ENCODE results near the gene HRCT1. TPM values are rescaled to one million over a fixed set of nuclear protein-coding genes. Genes with fewer than 3 reads are reported as not detected.
"Not testable (repeated sequence)": the region's sequence is repeated elsewhere in the genome, so short reads cannot be mapped to it uniquely, and the experiment has no call there.

HRCT1 gene
- total RNA-seq, 1 donor = not detected

DNA sequence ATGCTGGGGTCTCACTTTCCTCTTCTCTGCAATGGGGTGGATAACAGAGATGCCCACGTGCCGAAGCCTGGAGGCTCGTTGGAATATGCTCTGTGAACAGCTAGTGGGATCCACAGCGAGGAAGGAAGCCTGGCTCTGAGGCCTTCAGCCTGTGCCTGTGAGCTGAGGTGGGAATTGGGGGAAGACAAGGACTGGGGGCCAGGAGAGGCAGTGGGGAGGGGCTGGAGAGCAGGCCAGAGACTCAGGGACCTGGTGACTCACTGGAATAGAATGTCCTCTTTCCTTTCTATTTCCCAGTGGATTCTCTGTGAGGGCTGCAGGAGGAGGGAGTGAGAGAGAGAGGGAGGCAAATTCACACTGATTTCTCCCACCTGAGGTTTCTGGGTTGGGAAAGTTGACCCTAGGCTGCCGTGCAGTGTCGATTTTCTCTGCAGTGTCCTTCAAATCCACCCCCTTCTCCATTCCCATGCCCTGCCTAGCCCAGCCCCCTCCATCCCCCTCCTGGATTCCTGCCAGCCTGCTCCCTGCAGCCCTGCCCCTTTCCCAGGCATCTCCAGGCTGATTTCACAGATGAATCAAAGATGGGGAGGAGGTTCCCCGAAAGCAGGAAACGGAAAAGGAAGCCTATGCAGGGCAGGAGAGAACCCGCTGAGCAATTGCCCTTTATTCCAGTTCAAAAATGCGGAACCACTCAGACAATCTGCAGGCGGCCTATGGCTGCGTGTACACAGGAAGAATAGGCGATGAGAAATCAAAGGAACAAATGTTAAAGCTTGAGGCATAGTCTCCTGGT lies 1.9 kb downstream of the HRCT1 start:
- peaks cover 46% of the 10 kb centered on the region for H3K4me1 ChIP-seq (ENCODE audit: insufficient read depth, low read length)
- no peaks in the 10 kb centered on the region for H3K9me3 ChIP-seq (ENCODE audit: low read depth, low read length)
- H3K27me3 ChIP-seq (ENCODE audit: insufficient read depth, low read length) = no peaks in the 10 kb centered on the region
- no peak overlapping the region for H3K4me3 ChIP-seq (ENCODE audit: low read length)

DNA sequence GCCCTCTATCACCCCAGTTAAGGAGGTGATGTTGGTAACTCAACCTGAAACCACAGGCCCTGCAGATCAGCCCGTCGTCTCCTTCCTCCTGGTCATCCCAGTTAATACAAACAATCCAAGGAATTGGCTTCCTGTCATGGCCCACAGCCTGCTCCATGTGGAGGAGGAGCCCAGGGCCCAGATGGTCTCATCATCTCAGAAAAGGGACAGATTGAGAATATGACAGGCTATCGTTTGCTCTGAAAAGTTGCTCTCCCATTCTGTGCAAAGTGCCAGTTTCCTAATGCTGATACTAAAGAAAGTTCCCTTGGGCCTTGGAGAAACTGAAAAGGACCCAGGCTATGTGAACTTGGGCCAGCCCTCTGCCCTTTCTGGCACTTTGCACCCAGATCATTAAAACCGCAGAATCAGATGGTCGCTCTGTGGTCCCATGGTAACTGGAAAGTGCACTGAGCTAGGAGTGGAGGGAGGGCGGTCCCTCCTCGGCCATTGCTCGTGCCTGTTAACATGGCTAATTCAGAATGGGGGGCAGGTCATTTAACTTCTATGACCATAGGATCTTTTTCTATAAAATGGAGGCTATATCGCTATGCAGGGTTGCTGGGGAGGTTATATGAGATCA lies 2.6 kb downstream of the HRCT1 start:
- H3K27me3 ChIP-seq (ENCODE audit: insufficient read depth, low read length) = no peaks in the 10 kb centered on the region
- no peaks in the 10 kb centered on the region for H3K9me3 ChIP-seq (ENCODE audit: low read depth, low read length)
- no peak overlapping the region for H3K4me3 ChIP-seq (ENCODE audit: low read length)
- H3K4me1 ChIP-seq (ENCODE audit: insufficient read depth, low read length) = peaks cover 46% of the 10 kb centered on the region

DNA sequence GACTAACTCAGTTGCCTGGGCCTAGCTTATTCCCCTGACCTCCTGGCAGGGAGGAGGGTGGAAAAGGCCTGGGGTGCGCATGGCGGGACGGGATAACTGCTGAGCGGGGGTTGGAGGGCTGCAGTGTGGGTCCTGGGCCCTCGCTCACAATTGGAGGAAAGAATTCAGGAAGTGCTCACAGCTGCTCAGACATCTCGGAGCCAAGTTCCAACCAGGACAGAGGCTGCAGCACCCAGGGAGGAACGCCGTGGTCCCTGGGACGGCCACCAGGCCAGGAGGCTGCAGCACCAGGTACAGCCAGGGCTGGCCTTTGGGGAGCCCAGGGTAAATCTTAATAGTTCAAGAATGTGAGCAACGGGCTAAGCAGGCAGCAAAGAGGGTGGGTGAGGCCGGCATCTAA lies 3.3 kb downstream of the HRCT1 start, which contains the start of gene SPAAR:
Gene SPAAR (plus strand): TSS at position 217 of the 400 bp plus-strand sequence. CDS start 974 bp downstream, outside the sequence.
- Histone ChIP-seq H3K9me3 (ENCODE audit: low read depth, low read length) (no peaks in the 10 kb centered on the region), H3K4me3 (ENCODE audit: low read length) (no peak within 1 kb of the TSS), H3K4me1 (ENCODE audit: insufficient read depth, low read length) (peaks cover 46% of the 10 kb centered on the region)

DNA sequence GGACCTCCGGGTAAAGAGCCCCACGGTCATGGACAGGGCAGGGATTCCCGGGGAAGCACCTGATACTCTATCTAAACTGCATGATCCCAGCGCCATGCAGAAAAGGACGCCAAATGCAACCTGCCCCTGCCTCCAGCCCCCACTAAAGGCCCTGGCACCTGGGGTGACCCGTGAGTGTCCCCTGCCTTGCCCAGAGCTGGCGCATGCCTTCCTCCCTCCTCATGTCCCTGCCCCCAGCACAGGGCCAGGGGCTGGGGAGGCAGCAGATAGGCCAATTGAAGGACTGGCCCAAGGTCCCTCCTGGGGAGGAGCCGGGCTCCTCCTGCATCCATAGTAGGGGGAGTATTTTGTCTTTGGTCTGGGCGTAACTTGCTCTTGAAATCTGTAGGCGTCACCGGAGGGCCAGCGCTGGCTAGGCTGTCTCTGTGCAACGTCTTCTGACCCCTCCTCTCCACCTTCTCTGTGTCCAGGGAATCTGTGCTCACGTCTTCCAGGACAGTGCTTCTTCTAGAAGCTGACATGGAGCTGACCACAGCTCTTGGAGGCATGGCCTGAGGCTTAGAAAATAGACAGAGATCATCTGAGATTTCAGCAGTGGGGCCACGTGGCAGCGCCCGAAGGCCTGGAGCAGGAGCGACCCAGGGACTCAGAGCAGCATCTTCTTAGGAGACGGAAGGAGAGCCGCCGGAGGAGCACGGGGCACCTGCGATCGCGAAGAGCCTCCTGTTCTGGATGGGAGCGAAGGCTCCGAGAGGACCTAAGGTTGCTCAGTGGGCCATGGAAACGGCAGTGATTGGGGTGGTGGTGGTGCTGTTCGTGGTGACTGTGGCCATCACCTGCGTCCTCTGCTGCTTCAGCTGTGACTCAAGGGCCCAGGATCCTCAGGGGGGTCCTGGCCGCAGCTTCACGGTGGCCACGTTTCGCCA lies 3.9 kb downstream of the HRCT1 start:
- Histone ChIP-seq H3K4me1 (ENCODE audit: insufficient read depth, low read length) (peaks cover 46% of the 10 kb centered on the region), H3K27me3 (ENCODE audit: insufficient read depth, low read length) (no peaks in the 10 kb centered on the region), H3K4me3 (ENCODE audit: low read length) (no peak overlapping the region), H3K9me3 (ENCODE audit: low read depth, low read length) (no peaks in the 10 kb centered on the region)

More for the DNA sequence above, 3.3 kb downstream of the HRCT1 start, which contains the start of gene SPAAR:
- no peaks in the 10 kb centered on the region for H3K27me3 ChIP-seq (ENCODE audit: insufficient read depth, low read length)

DNA sequence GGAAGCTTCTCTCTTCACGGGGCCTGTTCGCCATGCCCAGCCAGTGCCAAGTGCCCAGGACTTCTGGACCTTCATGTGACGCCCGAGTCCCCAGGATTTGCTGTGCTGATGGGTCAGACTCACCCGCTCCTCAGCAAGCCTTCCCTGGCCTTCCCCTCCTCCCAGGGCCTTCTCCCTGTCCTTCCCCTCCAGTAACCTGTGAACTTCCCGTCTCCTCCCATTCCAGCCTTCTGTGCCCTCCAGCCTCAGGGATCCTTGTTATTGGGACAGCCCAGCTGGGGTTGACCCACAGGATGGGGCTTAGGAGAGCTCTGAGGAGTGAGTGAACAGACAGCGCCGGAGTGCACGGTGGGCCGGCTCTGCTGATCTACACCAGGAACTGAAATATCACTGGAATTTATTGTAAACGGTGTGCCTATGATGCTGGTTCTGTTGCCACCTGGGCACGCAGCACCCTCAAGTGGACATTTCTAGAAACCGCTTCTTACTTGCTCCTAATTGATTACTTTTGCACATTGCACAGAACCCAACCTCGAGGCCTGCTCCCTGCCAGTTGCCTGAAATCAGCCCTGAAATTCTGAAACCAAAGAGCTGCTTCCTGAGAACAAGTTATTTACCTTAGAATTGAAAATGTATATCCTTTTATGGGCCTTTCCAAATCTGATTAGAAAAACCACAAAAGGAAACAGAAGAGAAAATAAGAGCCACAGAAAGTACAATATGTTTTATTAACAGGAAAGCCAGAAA lies 4.8 kb downstream of the HRCT1 start:
- Histone ChIP-seq H3K27me3 (ENCODE audit: insufficient read depth, low read length) (no peaks in the 10 kb centered on the region), H3K4me1 (ENCODE audit: insufficient read depth, low read length) (peaks cover 46% of the 10 kb centered on the region), H3K4me3 (ENCODE audit: low read length) (no peak overlapping the region), H3K9me3 (ENCODE audit: low read depth, low read length) (no peaks in the 10 kb centered on the region)

DNA sequence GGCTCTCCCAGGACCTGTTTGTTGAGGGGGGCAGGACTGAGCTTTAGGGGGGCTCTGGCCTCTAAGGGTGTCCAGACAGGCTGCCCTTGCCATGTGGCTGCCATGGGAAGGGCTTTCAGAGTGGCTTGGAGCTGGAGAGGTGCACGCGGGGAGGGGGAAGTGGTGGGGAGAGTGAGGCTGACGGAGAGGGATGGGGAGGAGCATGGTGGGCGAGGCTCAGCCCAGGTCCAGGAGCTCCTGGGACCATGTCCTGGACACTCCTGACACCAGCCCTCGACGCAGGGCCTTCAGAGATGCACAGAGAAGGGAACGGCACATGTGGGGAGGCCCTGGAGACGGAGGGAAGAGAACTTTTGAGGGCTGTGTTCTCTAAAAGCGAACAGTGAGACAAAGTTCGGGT lies 5.7 kb downstream of the HRCT1 start:
- Histone ChIP-seq H3K27me3 (ENCODE audit: insufficient read depth, low read length) (no peaks in the 10 kb centered on the region), H3K9me3 (ENCODE audit: low read depth, low read length) (no peaks in the 10 kb centered on the region), H3K4me1 (ENCODE audit: insufficient read depth, low read length) (peaks cover 46% of the 10 kb centered on the region), H3K4me3 (ENCODE audit: low read length) (no peak overlapping the region)

DNA sequence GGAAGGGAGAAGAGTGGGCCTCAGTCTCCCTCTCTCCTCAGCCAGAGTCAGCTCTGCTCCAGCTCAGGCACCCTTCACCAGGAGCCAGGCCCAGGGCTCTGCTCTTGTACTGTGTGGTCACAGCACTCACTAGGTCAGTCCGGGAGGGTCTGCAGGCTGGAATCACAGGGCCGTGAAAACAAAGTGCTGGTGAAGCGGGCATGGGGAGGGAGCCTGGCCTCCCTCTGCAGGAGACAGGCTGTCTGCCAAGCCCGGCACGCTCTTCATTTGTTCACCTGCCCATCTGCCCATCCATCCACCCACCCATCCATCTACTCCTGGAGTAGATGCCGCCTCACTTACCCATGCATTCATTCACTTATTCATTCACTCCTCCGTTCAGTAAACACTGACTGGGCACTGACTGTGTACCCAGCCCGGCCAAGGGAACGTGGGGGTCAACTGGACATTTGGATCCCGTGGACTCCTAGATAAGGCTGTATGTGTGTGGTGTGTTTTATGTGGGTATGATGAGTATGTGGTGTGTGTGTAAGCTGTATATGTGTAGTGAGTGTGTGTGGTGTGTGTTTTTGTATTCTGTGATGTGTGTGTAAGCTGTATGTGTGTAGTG lies 6.9 kb downstream of the HRCT1 start:
- Histone ChIP-seq H3K9me3 (ENCODE audit: low read depth, low read length) (no peaks in the 10 kb centered on the region), H3K4me1 (ENCODE audit: insufficient read depth, low read length) (peaks cover 39% of the 10 kb centered on the region), H3K4me3 (ENCODE audit: low read length) (no peak overlapping the region), H3K27me3 (ENCODE audit: insufficient read depth, low read length) (no peaks in the 10 kb centered on the region)

DNA sequence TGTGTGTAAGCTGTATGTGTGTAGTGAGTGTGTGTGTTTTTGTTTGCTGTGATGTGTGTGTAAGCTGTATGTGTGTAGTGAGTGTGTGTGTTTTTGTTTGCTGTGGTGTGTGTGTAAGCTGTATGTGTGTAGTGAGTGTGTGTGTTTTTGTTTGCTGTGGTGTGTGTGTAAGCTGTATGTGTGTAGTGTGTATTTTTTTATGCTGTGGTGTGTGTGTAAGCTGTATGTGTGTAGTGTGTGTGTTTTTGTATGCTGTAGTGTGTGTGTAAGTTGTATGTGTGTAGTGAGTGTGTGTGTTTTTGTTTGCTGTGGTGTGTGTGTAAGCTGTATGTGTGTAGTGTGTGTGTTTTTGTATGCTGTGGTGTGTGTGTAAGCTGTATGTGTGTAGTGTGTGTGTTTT lies 7.4 kb downstream of the HRCT1 start:
- H3K4me3 ChIP-seq (ENCODE audit: low read length); H3K9me3 ChIP-seq (ENCODE audit: low read depth, low read length); H3K27me3 ChIP-seq (ENCODE audit: insufficient read depth, low read length): not testable (repeated sequence)
- peaks cover 33% of the 10 kb centered on the region for H3K4me1 ChIP-seq (ENCODE audit: insufficient read depth, low read length)

DNA sequence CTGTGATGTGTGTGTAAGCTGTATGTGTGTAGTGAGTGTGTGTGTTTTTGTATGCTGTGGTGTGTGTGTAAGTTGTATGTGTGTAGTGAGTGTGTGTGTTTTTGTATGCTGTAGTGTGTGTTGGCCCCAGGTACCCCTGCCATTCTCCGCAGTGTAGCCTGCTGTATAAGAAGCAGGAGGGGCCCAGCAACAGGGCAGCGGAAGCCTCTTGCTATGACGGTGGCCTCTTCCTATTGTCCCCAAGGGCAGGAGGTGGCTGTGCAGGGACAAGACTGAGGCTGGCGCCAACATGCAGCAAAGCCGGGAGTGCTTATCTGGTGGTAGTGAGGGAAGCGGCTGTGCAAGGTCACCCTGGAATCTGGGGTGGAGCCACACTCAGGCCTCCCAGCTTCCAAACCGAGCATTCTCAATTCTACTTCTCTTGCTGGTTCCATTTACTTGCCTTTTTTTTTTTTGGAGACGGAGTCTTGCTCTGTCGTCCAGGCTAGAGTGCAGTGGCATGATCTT lies 8.4 kb downstream of the HRCT1 start:
- Histone ChIP-seq H3K27me3 (ENCODE audit: insufficient read depth, low read length) (no peaks in the 10 kb centered on the region), H3K4me3 (ENCODE audit: low read length) (no peak overlapping the region), H3K4me1 (ENCODE audit: insufficient read depth, low read length) (peaks cover 24% of the 10 kb centered on the region), H3K9me3 (ENCODE audit: low read depth, low read length) (no peaks in the 10 kb centered on the region)

DNA sequence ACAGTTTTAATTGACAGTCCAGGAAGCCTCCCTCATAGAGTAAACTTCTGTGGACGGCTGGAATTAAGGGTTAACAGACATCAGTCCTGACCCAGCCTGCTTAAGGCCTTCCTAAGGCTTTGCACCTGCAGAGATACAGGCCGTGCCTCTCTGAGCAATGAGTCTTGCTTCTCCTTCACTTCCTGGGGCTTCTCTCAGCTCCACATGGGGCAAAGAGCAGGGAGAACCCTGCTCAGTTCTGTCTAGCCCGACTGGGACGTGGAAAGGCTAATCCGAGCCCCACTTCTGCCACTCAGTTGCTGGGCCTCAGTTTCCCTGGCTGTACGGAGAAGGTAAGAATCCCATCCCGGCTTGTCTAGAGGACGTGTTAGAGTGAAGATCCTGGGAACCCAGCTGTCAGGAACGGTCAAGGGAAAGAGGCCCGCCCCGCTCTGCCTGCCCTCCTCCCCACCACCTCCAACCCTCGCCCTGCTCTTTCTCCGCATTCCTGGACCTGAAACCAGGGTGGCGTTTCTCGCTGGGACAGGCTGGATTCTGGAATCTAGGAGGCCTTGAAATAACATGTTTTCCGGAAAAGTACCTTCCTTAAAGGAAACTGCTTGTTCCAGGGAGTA lies 9.8 kb downstream of the HRCT1 start:
- no peaks in the 10 kb centered on the region for H3K27me3 ChIP-seq (ENCODE audit: insufficient read depth, low read length)
- H3K4me1 ChIP-seq (ENCODE audit: insufficient read depth, low read length) = peaks cover 10% of the 10 kb centered on the region
- H3K4me3 ChIP-seq (ENCODE audit: low read length) = no peak overlapping the region
- no peaks in the 10 kb centered on the region for H3K9me3 ChIP-seq (ENCODE audit: low read depth, low read length)

DNA sequence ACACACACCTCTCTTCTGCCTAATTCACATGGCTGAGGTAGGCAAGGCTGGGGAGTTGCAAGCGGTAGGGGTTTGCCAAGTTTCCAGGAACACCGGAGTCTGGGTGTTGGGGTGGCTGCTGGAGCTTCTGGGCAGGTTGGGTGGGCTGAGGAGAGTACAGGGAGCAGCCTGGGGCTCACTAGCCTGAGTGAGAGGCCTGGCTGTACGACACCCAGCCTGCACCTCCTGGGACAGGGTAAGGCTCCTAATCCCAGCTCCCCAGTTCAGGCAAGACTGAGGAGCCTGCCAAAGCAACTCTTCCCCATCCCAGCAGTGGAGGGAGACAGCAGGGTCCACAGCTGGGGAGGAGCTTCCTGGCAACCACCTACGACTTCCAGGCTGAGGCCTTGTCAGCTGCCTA lies 11.3 kb downstream of the HRCT1 start:
- no peaks in the 10 kb centered on the region for H3K4me1 ChIP-seq (ENCODE audit: insufficient read depth, low read length)
- no peaks in the 10 kb centered on the region for H3K27me3 ChIP-seq (ENCODE audit: insufficient read depth, low read length)
- H3K4me3 ChIP-seq (ENCODE audit: low read length) = no peak overlapping the region
- no peaks in the 10 kb centered on the region for H3K9me3 ChIP-seq (ENCODE audit: low read depth, low read length)

DNA sequence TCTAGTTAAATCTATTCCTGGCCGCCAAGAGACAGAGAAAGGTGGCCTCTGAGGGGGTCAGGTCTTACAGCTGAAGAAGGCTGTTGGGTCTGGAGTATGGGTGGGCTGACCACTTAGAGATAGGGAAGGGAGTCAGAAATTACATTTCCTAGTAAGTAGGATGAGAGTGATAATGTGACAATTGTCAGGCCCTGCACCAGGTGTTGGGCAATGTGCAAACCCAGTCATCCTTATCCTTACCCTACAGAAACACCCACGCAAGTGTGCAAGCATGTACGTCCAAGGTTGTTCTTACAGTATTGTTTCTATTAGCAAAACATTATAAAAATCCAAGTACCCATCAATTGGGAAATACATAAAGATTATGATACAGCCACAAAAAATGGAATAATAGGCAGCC lies 12.8 kb downstream of the HRCT1 start:
- H3K9me3 ChIP-seq (ENCODE audit: low read depth, low read length) = no peaks in the 10 kb centered on the region
- no peak overlapping the region for H3K4me3 ChIP-seq (ENCODE audit: low read length)
- H3K27me3 ChIP-seq (ENCODE audit: insufficient read depth, low read length) = no peaks in the 10 kb centered on the region
- no peaks in the 10 kb centered on the region for H3K4me1 ChIP-seq (ENCODE audit: insufficient read depth, low read length)

DNA sequence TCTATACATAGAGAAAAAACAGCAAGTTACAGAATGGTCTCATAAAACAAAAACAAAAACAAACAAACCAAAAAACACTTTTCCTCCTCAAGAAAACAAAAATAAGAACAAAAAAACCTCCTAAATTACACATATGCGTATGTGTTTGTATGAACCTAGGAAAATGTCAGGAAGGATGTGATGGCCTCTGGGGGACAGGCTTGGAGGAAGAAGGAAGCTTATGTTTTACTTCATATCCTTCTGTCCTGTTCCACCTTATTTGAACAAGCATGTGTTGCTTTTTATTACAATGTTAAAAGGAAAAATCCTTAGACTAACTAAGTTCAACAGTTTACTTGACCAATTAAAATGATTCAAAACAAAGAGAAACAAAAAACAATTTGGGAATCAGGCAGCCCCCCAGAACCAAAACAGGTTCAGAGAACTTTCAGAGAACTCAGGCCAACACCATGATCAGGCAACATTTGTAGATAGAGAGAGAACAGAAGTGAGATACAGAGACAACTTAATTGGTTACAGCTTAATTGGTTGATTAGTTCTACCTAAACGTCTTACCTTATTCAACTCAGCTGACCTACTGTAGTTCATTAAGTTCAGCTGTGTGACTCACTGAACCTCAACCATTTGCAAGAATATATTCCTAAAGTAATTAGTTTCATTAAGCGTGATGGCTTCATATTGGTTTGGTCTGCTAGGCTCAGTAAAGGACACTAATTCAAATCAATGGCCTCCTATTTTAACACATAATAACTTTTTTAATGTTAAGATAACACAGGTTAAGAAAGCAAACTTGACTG lies 13.4 kb downstream of the HRCT1 start:
- Histone ChIP-seq H3K27me3 (ENCODE audit: insufficient read depth, low read length) (no peaks in the 10 kb centered on the region), H3K4me3 (ENCODE audit: low read length) (no peak overlapping the region), H3K4me1 (ENCODE audit: insufficient read depth, low read length) (no peaks in the 10 kb centered on the region), H3K9me3 (ENCODE audit: low read depth, low read length) (no peaks in the 10 kb centered on the region)

Data from mononuclear cell (primary cell).